Loucy (cell line): ENCODE data around the gene CRYL1.

Experiments
- H2AFZ ChIP-seq: fragments of 200-600 bp; sonication (generic); 2 replicates; pipeline ENCODE4 v1.6.0; 2016; ENCODE audit warnings: antibody characterized with exemption, mild to moderate bottlenecking, low read length, moderate library complexity
- H3F3A ChIP-seq: fragments of 200-600 bp; 2 replicates; pipeline ENCODE4 v1.6.0; 2016; ENCODE audit warnings: antibody characterized with exemption, low read depth, mild to moderate bottlenecking
- H3K27me3 ChIP-seq: fragments of 200-600 bp; sonication (generic); 2 replicates; pipeline ENCODE4 v1.6.1; 2014; ENCODE audit warnings: low read length, mild to moderate bottlenecking; ENCODE audit not compliant: insufficient read depth, poor library complexity, severe bottlenecking
- H3K36me3 ChIP-seq: fragments of 200-600 bp; sonication (generic); 2 replicates; pipeline ENCODE4 v1.6.1; 2016; ENCODE audit warnings: low read length; ENCODE audit not compliant: insufficient read depth
- H3K4me1 ChIP-seq: fragments of 200-600 bp; sonication (generic); 2 replicates; pipeline ENCODE4 v1.5.1; 2014; ENCODE audit warnings: low read length, mild to moderate bottlenecking; ENCODE audit not compliant: insufficient read depth, poor library complexity, severe bottlenecking
- H3K4me2 ChIP-seq: fragments of 200-600 bp; sonication (generic); 2 replicates; pipeline ENCODE4 v1.6.0; 2014; ENCODE audit warnings: antibody characterized with exemption, low read length, low read depth, mild to moderate bottlenecking; ENCODE audit not compliant: poor library complexity, severe bottlenecking
- H3K4me3 ChIP-seq: fragments of 200-600 bp; sonication (generic); 2 replicates; pipeline ENCODE4 v1.5.1; 2014; ENCODE audit warnings: low read length, mild to moderate bottlenecking, mixed read lengths; ENCODE audit not compliant: poor library complexity, severe bottlenecking
- H3K79me2 ChIP-seq: fragments of 200-600 bp; sonication (generic); 2 replicates; pipeline ENCODE4 v1.6.1; 2014; ENCODE audit warnings: low read length; ENCODE audit not compliant: insufficient read depth
- H3K9ac ChIP-seq: fragments of 200-600 bp; sonication (generic); 2 replicates; pipeline ENCODE4 v1.6.0; 2014; ENCODE audit warnings: mild to moderate bottlenecking, low read depth, low read length, moderate library complexity; ENCODE audit not compliant: poor library complexity, severe bottlenecking
- H3K9me2 ChIP-seq: fragments of 200-600 bp; sonication (generic); replicated peaks from 2 replicates; pipeline ENCODE4 v1.6.1; 2016; ENCODE audit warnings: low read depth, low read length, mixed read lengths
- H3K9me3 ChIP-seq: fragments of 200-600 bp; sonication (generic); 2 replicates; pipeline ENCODE4 v1.6.1; 2014; ENCODE audit warnings: mild to moderate bottlenecking, antibody characterized with exemption, low read length, low read depth; ENCODE audit not compliant: insufficient read depth
- H4K20me1 ChIP-seq: fragments of 200-600 bp; sonication (generic); 2 replicates; pipeline ENCODE4 v1.6.0; 2014; ENCODE audit warnings: antibody characterized with exemption, low read length, mild to moderate bottlenecking; ENCODE audit not compliant: insufficient read depth, poor library complexity, severe bottlenecking
- EZH2phosphoT487 ChIP-seq: fragments of 200-600 bp; IDR thresholded peaks from 2 replicates; pipeline ENCODE4 v1.6.1; 2018; ENCODE audit warnings: antibody characterized with exemption, mild to moderate bottlenecking, moderate library complexity, borderline replicate concordance
- TF ChIP-seq, protein P1 (sequence below): fragments of 200-600 bp; sonication (generic); conservative IDR thresholded peaks from 2 replicates; pipeline ENCODE4 v1.5.1; 2014; ENCODE audit warnings: mild to moderate bottlenecking, antibody characterized with exemption, low read length

The CRYL1 gene

GRCh38 chr13:20415694-20416107 is 110.0 kb downstream of the CRYL1 start:
- Histone ChIP-seq H3K9me3 (no peaks in the 10 kb centered on the region), H3K9ac (no peak overlapping the region), H2AFZ (no peak overlapping the region), H3K9me2 (no peaks in the 10 kb centered on the region), H3F3A (peaks cover 4% of the 10 kb centered on the region; the same call in 1 of the 2 replicates), H3K36me3 (no peaks in the 10 kb centered on the region), H3K79me2 (no peaks in the 10 kb centered on the region), H3K4me3 (no peak overlapping the region), H3K27me3 (no peaks in the 10 kb centered on the region), H4K20me1 (no peaks in the 10 kb centered on the region), H3K4me1 (peaks cover 24% of the 10 kb centered on the region), H3K4me2 (no peak overlapping the region)
- no peak for TF ChIP-seq EZH2phosphoT487
- TF ChIP-seq, protein P1, sequence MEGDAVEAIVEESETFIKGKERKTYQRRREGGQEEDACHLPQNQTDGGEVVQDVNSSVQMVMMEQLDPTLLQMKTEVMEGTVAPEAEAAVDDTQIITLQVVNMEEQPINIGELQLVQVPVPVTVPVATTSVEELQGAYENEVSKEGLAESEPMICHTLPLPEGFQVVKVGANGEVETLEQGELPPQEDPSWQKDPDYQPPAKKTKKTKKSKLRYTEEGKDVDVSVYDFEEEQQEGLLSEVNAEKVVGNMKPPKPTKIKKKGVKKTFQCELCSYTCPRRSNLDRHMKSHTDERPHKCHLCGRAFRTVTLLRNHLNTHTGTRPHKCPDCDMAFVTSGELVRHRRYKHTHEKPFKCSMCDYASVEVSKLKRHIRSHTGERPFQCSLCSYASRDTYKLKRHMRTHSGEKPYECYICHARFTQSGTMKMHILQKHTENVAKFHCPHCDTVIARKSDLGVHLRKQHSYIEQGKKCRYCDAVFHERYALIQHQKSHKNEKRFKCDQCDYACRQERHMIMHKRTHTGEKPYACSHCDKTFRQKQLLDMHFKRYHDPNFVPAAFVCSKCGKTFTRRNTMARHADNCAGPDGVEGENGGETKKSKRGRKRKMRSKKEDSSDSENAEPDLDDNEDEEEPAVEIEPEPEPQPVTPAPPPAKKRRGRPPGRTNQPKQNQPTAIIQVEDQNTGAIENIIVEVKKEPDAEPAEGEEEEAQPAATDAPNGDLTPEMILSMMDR = no peak

DNA sequence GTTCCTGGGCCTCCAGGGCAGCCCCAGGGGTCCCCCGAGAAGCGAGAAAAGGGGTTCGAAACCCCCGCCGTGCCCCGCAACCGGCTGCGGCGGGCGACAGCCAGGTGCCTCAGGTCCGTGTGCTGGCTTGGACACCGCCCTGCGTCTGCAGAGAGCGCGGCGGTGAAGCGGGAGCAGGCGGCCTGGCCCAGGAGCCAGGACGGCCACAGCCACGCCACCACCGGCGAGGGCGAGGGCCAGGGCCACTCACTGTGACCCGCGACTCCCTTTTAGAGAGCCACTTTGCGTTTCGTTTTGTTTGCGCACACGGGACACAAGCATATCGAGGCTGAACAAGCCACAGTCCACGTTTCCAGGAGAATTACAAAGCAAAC is 110.4 kb downstream of the CRYL1 start:
- no peaks in the 10 kb centered on the region for H3K27me3 ChIP-seq
- H3K4me2 ChIP-seq = no peak overlapping the region
- no peaks in the 10 kb centered on the region for H3K36me3 ChIP-seq
- no peaks in the 10 kb centered on the region for H3K9me3 ChIP-seq
- H3K4me3 ChIP-seq = no peak overlapping the region
- peaks cover 4% of the 10 kb centered on the region; the same call in 1 of the 2 replicates for H3F3A ChIP-seq
- TF ChIP-seq, protein P1 = no peak
- no peak for TF ChIP-seq EZH2phosphoT487
- H3K4me1 ChIP-seq = peaks cover 24% of the 10 kb centered on the region
- no peak overlapping the region for H2AFZ ChIP-seq
- H4K20me1 ChIP-seq = no peaks in the 10 kb centered on the region
- H3K79me2 ChIP-seq = no peaks in the 10 kb centered on the region
- no peaks in the 10 kb centered on the region for H3K9me2 ChIP-seq
- no peak overlapping the region for H3K9ac ChIP-seq

DNA sequence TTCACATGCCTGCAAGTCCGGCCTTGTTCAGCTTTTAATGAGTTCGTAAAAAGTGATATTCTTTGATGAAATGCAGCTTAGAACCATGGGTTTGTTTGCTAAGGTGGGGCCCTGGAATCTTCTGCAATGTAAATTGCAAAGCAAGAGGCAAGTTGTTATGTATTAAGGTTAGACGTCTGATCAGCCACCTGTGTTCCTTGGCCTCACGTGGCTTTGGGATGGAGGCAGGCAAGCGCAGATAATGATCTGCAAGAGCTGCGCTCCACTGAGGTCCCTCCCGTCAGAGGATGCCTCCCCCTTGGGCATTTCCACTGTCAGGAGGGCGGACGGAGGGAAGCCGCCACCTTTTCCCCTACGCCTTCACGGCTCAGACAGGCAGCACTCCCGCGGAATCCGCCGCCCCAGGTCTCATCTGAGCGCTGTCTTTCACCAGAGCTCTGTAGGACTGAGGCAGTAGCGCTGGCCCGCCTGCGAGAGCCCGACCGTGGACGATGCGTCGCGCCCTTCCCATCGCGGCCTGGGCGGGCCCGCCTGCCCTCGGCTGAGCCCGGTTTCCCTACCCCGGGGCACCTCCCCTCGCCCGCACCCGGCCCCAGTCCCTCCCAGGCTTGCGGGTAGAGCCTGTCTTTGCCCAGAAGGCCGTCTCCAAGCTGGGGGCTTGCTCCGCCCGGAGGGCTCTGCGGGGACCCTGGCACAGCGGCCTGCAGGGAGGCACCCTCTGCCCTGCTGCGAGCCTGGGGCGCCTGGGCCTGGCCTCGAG is 110.9 kb downstream of the CRYL1 start:
- TF ChIP-seq, protein P1 = no peak
- no peak for TF ChIP-seq EZH2phosphoT487
- no peak overlapping the region for H3K4me2 ChIP-seq
- H3K4me3 ChIP-seq = no peak overlapping the region
- no peaks in the 10 kb centered on the region for H3K27me3 ChIP-seq
- H3K9me3 ChIP-seq = no peaks in the 10 kb centered on the region
- H3F3A ChIP-seq = peaks cover 4% of the 10 kb centered on the region; the same call in 1 of the 2 replicates
- H3K4me1 ChIP-seq = peaks cover 24% of the 10 kb centered on the region
- no peak overlapping the region for H3K9ac ChIP-seq
- H3K9me2 ChIP-seq = no peaks in the 10 kb centered on the region
- H2AFZ ChIP-seq = no peak overlapping the region
- no peaks in the 10 kb centered on the region for H3K79me2 ChIP-seq
- no peaks in the 10 kb centered on the region for H4K20me1 ChIP-seq
- H3K36me3 ChIP-seq = no peaks in the 10 kb centered on the region
